ENCODE results near the gene SPOP. TPM values are rescaled to one million over a fixed set of nuclear protein-coding genes. Genes with fewer than 3 reads are reported as not detected.

The SPOP gene
- total RNA-seq, 4 donors from 2014 or later = 44.3 to 147 (median 99.0) TPM

- peak overlapping the region; percentile 82 to 84 for H3K27ac ChIP-seq
Observed at GRCh38 chr17:49722066-49722465, 44.2 kb upstream of the SPOP start.

GRCh38 chr17:49717371-49717861, 39.5 kb upstream of the SPOP start:
- DNase-seq = no peak
- no peaks in the 10 kb centered on the region for H3K9me3 ChIP-seq
- H3K27ac ChIP-seq = no peak overlapping the region
- no peaks in the 10 kb centered on the region for H3K36me3 ChIP-seq
- no peaks in the 10 kb centered on the region for H3K27me3 ChIP-seq
- intact Hi-C loops (cut with DNase I; ENCODE audit: low total_unique reads) = no loop called here
- H3K4me3 ChIP-seq = no peak overlapping the region
- no peak for TF ChIP-seq CTCF (IDR thresholded peaks at IDR 0.05)
- no peak for TF ChIP-seq POLR2A (IDR thresholded peaks at IDR 0.05)
- H3K4me1 ChIP-seq = peaks cover 0 to 4% of the 10 kb centered on the region in 2 donors

More at GRCh38 chr17:49722066-49722465, 44.2 kb upstream of the SPOP start:
- no peak for DNase-seq
- peaks cover 15 to 18% of the 10 kb centered on the region in 2 donors for H3K4me1 ChIP-seq
- H3K36me3 ChIP-seq = no peaks in the 10 kb centered on the region
- H3K27me3 ChIP-seq = no peaks in the 10 kb centered on the region
- intact Hi-C loops (cut with DNase I; ENCODE audit: low total_unique reads) = loop anchor here (5.0 kb wide), 1 partner anchor 60 kb away; no protein-coding TSS in a partner anchor
- TF ChIP-seq CTCF (IDR thresholded peaks at IDR 0.05) (no peak), POLR2A (IDR thresholded peaks at IDR 0.05) (no peak)
- H3K4me3 ChIP-seq = no peak overlapping the region
- no peaks in the 10 kb centered on the region for H3K9me3 ChIP-seq

DNA sequence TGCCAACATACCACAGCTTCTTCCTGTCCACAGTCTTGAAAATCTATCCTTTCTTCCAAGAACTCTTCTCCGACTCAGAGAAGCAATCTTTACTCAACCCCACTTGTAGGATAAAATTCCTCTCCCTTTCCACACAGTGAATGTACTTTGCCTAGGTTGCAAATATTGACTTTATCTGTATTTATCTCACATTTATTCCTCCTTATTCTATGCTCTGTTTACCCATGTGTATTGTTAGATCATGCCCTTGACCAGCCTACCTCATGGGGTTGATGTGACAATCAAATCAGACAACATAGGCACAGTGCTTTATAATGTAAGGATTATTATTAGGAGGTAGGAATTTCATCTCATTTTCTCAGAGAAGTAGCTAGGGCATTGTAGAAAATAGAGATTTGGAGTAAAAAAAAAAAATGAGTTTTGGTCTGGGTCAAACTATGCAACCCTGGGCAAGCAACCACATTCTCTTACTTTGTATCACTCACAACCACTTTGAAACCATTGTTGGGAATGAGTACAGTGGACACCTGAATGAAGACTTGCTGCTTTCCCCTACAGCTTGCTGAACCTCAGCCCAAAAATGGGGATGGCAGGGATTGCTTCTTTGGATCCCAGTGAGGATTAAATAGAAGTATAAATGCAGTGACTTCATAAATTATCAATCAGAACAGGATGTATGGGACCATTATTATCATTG, 38.9 kb upstream of the SPOP start:
- no peak overlapping the region for H3K27ac ChIP-seq
- H3K9me3 ChIP-seq = no peaks in the 10 kb centered on the region
- no peaks in the 10 kb centered on the region for H3K36me3 ChIP-seq
- H3K27me3 ChIP-seq = no peaks in the 10 kb centered on the region
- H3K4me1 ChIP-seq = no peaks in the 10 kb centered on the region
- DNase-seq = no peak
- intact Hi-C loops (cut with DNase I; ENCODE audit: low total_unique reads) = no loop called here
- TF ChIP-seq POLR2A (IDR thresholded peaks at IDR 0.05) = no peak
- no peak for TF ChIP-seq CTCF (IDR thresholded peaks at IDR 0.05)
- no peak overlapping the region for H3K4me3 ChIP-seq

GRCh38 chr17:49715717-49716279, 37.9 kb upstream of the SPOP start:
- Histone ChIP-seq H3K36me3 (no peaks in the 10 kb centered on the region), H3K27ac (no peak overlapping the region), H3K4me1 (no peaks in the 10 kb centered on the region), H3K9me3 (no peaks in the 10 kb centered on the region), H3K27me3 (no peaks in the 10 kb centered on the region), H3K4me3 (no peak overlapping the region)
- TF ChIP-seq CTCF (IDR thresholded peaks at IDR 0.05) (no peak), POLR2A (IDR thresholded peaks at IDR 0.05) (no peak)
- DNase-seq = no peak
- intact Hi-C loops (cut with DNase I; ENCODE audit: low total_unique reads) = no loop called here

GRCh38 chr17:49715216-49715615, 37.3 kb upstream of the SPOP start:
- no peak for TF ChIP-seq POLR2A (IDR thresholded peaks at IDR 0.05)
- TF ChIP-seq CTCF (IDR thresholded peaks at IDR 0.05) = no peak
- H3K27ac ChIP-seq = no peak overlapping the region
- no peaks in the 10 kb centered on the region for H3K27me3 ChIP-seq
- H3K4me3 ChIP-seq = no peak overlapping the region
- H3K4me1 ChIP-seq = no peaks in the 10 kb centered on the region
- intact Hi-C loops (cut with DNase I; ENCODE audit: low total_unique reads) = no loop called here
- no peaks in the 10 kb centered on the region for H3K9me3 ChIP-seq
- DNase-seq = no peak
- H3K36me3 ChIP-seq = no peaks in the 10 kb centered on the region
